GM20000 (cell line): ENCODE data around the gene ITSN2.

Experiments
- DNase-seq: peaks from one replicate; pipeline ENCODE4 v3.0.0; 2012; ENCODE audit warnings: low spot score
- CTCF ChIP-seq: IDR thresholded peaks from 2 replicates; pipeline ENCODE4 v1.5.1; 2012; ENCODE audit warnings: mild to moderate bottlenecking, control low read depth; ENCODE audit errors: extremely low read depth, missing control alignments

ITSN2 gene

GRCh38 chr2:24352664-24353063 lies 7.7 kb downstream of the ITSN2 start:
- no peak for DNase-seq
- TF ChIP-seq CTCF = no peak

GRCh38 chr2:24351981-24352380 lies 8.4 kb downstream of the ITSN2 start:
- no peak for TF ChIP-seq CTCF
- DNase-seq = no peak

- DNase-seq = no peak
- TF ChIP-seq CTCF = no peak
These were observed 8.8 kb downstream of the ITSN2 start for GRCh38 chr2:24351627-24351938.

- DNase-seq = no peak
- TF ChIP-seq CTCF = no peak
These were observed 9.3 kb downstream of the ITSN2 start for GRCh38 chr2:24350826-24351626.

GRCh38 chr2:24349097-24349496 lies 11.2 kb downstream of the ITSN2 start:
- DNase-seq = no peak
- TF ChIP-seq CTCF = no peak

GRCh38 chr2:24345937-24346336 lies 14.4 kb downstream of the ITSN2 start:
- DNase-seq = no peak
- TF ChIP-seq CTCF = no peak

GRCh38 chr2:24343225-24343882 lies 17.0 kb downstream of the ITSN2 start:
- TF ChIP-seq CTCF = no peak
- no peak for DNase-seq
